ENCODE measurements around the gene CAMK2A.

Gene CAMK2A

DNA sequence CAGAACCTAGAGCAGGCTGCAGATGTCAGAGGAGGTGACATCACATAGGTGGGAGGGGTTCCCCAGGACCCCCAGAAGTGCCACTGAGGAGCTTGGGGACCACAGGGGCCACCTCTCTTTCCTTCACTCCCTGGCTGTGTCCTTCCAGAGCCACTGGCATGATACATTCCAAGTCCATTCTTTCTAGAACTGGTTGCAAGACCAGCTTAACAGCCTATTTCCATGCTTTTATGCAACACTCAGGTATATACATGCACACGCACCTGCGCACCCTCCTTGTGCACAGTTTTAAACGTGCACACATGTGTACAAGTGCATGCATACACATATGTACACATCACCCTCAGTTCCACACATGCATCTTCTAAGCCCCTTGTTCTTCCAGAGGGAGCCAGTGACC is 60.0 kb downstream of the CAMK2A start:
- DNase-seq = no peak

DNA sequence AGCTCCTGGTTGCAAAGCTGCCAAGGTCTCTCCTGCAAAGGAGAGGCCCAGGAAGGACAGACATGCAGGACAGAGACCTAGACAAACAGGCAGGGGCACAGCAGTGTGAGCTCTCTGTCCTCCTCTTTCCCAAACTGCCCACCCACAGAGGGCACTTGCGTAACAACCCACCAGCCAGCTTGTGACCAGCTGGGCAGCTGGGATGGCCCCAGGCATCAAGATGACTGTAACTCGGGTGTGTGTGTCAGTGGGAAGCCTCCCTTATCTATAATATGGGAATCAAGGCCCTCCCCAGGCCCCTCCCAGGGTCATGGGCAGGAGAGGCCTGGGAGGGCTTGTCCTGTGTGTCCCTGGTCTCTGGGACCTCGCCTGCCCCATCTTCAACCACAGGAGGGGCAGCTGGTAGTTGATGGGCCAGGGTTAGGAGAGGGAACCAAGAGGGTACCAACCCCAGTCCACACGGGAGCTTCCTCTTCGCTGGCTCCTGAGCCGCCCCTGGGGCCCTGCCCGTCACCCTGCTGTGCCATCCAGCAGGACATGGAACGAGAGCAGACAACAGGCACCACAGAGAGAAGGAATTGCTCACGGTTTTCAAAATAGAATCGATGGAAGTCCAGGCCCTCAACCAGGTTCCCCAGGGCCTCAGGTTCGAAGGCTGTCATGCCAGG is 61.8 kb downstream of the CAMK2A start:
- no peak for DNase-seq

DNA sequence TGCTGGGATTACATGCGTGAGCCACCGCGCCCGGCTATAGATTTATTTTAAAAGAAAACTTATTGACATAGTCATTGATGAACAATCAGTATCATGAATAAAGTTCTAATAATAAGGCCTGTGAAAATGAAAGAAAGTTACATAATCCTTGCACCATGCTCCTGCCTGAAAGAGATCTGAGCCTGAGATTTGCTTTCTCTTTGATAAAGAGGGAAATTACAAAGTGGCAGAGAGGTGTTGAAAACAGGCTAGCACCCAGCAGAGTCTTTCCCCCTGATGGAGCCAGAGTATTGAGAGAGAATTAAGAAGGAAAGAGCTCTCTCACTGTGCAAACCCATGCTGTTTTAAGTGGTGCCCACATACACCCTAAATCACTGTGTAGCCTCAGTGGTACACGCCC is 62.5 kb downstream of the CAMK2A start:
- DNase-seq = no peak

DNA sequence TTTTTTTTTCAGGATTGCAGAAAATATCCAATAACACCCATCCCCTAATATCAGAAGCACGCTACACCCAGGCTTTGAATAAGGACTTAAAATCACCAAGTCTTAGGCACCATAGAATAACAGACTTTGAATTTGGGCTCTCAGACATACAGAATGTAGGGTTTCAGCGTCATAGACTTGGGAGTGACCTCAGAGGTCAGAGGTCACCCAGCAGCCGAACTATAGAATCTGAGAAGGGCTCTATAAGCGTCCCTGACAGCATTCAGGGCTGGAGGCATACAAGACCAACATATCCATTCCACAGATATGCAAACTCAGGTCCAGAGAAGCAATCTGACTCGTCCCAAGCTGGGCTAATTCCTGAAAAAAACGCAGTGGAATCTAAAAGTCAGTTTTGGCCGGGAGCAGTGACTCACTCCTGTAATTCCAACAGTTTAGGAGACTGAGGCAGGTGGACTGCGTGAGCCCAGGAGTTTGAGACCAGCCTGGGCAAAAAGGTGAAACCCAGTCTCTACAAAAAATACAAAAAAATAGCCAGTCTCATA is 65.0 kb downstream of the CAMK2A start:
- no peak for DNase-seq

- DNase-seq = no peak
These were observed 66.1 kb downstream of the CAMK2A start for GRCh38 chr5:150223474-150223873.

- no peak for DNase-seq
These were observed 66.7 kb downstream of the CAMK2A start for GRCh38 chr5:150222906-150223305.

GRCh38 chr5:150221471-150221870 is 68.1 kb downstream of the CAMK2A start:
- no peak for DNase-seq

DNA sequence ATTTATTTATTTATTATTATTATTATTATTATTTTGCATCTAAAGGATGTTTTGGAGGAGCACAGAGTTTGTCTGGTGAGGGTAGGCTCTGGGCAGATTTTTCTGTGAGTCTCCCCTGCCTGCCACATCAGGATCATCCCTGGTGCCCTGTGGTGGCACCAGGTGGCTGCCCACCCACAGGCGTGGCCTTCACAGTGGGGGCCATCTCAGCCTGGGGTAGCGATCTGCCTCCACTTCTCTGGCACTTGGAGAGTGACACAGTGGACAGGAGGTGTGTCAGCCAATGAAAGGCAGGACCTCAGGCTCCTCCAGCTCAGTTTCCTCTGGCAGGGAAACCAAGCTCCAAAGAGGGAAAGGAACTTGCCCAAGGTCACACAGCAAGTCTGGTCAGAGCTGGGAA is 69.7 kb downstream of the CAMK2A start:
- no peak for DNase-seq

DNA sequence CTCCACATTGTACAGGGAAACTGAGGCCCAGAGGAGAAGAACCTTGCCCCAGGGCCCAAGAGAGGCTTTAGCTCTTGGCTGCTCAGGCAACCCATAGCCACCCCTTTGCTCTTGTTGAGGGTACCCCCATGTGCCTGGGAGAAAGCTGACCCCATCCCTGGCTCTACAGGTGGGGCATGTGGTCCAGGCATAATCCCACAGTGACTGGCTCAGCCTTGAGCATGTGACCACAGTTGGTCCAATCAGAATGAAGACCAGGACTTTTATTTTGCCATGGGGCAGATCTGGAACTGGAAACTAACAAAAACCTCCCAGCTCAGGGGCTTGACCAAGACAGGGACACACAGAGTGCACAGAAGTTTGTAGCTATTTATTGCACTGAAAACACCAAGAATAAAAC is 70.4 kb downstream of the CAMK2A start:
- DNase-seq = no peak

- DNase-seq = no peak
These were observed 70.9 kb downstream of the CAMK2A start for GRCh38 chr5:150218693-150219035.

- peak; percentile 90 for DNase-seq
These were observed 71.5 kb downstream of the CAMK2A start for GRCh38 chr5:150217873-150218692.

DNA sequence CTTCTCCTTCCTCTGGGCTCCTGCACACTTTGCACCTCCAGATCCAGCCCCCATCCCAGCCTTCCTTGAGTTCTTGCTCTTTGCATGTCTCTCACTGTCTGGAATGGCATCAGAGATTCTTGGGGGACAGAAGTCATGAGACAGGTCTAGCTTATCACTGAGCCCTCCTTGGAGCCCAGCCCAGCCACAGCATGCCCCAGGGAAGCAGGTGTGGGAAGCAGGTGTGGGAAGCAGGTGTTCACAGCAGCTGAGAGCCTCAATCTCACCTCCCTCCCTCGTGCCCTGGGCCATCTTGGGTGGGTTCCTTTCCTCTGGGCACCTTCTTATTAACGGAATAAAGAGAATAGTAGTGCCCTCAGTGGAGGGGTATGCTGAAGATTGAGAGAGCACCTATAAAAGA is 72.5 kb downstream of the CAMK2A start:
- no peak for DNase-seq

DNA sequence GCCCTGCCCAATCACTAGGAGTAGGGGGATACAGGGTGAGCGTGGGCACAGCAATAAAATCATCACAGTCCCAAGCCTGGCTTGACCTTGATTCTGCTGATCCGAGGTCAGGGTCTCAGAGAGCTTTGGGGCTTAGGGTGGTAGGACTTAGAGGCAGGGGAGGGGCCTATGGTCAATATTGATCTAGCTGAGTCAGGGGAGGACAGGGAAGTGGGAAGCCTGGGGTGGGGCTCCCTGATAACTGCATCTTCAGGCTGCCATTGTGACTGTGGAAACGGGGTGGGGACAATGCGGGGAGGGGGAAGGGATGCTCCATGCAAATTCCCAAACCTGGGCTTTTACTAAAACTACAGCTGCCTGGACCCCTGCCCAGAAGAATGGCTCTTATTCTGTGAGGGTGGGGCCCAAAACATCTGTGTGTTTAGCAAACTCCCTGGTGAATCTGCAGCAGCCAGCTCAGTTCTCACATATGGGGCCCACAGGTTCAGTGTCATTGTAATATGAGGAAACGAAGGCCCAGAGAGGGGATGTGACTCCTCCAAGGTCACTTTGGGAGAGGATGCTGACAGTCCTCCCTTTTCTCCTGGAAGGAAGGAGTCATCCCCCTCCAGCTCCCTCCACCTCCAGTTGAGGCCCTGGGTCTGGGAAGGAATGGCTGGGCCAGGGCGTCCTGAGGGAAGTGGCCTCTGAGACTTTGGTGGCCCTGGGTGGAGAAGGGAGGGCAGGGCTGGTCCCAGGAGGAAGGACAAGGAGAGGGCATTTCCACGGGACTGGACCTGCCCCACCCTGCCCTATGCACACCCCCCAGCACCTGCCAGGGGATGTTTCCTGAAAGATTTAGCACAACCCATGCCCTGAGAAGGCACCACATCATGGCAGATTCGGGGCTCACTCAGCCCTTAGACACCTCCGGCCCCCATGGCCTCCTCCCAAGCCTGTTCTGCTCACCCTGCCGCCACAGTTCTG is 73.3 kb downstream of the CAMK2A start:
- DNase-seq = peak; percentile 81

GRCh38 chr5:150214289-150214688 is 75.3 kb downstream of the CAMK2A start:
- peak; percentile 58 for DNase-seq

DNA sequence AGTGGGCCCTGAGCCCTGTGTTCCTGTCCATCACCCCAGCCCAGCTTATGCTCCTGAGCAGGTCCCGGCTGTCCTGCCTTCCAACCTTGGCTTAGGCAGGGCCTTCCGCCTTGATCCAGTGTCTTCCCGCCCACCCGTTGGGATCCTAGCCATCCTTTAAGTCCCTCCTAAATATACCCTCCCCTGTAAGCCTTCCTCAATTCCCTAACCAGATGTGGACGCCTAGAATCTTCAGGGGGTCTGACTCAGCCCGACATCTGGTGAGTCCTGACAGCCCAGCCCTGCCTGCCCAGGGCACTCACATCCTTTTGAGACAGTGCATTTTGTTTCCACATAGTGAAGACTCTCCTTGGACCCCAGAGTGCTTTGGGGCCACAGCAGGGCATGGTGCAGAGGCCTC is 76.0 kb downstream of the CAMK2A start:
- DNase-seq = peak; percentile 66

DNA sequence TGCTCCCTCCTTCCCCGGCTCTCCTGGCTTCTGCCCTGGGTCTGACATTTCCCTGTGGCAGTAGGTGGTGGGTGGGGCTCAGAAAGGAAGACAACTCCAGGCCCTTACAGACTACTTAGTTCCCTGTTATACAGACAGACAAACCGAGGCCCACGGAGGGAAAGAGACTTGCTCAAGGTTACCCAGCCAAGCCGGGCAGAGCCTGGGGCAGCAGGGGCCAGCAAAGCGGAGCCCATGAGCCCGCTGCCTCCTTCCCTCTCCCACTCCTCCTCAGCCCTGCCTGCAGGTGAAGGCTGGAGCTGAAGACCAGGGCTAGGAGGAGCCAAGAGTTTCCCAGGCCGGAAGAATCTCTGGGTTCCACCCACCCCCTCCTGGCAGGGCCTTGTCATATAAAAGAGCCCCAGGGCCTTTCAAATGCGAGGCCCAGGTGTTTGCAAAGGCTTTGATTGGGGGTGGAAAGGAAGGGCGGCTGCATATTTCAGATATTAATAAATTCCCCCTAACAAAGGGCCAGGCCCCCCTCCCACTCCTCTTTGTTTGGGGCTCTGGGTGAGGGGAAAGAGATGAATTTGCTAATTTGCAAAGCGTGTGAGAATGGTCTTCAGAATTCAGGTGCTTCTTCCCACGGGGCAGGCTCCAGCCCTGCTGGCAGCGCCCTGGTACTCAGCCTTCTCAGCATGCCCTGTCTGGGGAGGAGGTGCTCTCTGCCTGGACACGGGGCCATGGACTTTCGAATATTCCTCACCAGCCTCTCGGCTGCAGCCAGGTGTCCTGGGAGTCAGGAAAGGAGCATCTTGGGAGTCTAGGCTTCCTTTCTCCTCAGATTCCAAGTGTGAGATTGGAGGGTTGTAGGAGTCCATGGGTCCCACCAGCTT is 78.2 kb downstream of the CAMK2A start:
- no peak for DNase-seq

DNA sequence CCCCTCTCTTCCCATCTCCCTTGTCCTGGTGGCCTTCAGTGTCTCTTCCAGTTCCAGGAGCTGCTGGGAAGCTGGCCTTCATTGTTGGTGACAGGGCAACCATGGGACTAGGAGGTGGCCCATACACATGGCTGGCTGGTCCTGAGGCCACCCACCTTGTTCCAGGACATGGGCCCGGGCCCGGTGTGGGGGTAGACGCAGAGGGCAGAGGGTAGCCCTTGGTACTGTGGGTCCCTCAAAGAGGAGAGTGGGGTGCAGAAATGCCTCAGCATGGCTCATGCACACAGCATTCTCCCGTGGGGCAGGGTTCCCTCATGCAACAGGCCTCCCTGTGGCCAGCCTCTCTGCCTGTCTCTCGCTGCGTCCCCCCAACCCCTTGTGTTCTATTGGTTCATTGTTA is 78.9 kb downstream of the CAMK2A start:
- DNase-seq = no peak

GRCh38 chr5:150209099-150209635 is 80.4 kb downstream of the CAMK2A start:
- DNase-seq = peak; percentile 57

DNA sequence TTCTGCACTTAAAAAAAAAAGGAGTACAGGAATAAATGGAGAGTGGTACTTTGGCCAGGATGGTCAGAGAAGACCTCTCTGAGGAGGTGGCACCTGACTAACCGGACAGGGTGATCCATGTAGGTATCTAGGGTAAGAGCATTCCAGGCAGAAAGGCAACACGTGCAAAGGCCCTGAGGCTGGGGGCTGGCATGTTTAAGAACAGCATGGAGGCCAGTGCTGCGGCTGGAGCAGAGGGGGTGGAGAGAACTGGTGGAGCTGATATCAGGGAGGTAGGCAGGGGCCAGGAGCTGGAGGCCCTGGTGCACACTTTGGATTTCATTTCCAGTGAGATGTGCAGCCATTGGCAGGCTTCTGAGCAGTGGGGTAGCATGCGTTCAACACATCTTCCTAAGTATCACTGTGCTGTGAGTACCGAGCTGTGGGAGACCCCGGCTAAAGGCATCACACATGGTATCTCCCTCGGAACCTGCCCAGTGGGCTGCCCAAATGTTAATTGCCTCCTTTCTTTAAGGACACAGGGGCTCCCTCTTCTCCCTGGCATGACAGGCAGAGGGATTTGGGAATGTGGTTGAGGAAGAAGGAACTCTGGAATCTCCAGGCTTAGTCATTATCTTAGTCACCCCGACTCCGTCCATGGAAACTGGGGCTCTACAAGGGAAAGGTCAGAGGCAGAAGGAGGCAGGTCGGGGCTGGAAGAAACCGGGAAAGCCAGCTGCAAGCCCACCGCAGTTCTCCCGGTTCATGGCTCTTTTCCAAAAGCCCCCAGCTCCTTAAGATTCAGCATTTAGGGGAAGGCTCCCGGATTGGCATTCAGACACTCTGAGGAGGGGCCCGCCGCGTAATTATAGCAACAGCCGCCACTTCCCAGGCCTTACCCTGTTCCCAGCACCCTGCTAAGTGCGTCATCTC is 81.1 kb downstream of the CAMK2A start:
- DNase-seq = no peak

GRCh38 chr5:150206779-150207115 is 82.8 kb downstream of the CAMK2A start:
- DNase-seq = no peak

Data from right forelimb (tissue), 1 donor.